Osteoblast (primary cell): ENCODE measurements around the gene YWHAE. TPM values are rescaled to one million over a fixed set of nuclear protein-coding genes. Genes with fewer than 3 reads are reported as not detected.
"Not testable (repeated sequence)": the region's sequence is repeated elsewhere in the genome, so short reads cannot be mapped to it uniquely, and the experiment has no call there.

Source experiments
- DNase-seq: peaks from one replicate; pipeline ENCODE4 v3.0.0; 2011; ENCODE audit warnings: low spot score, mixed read lengths; ENCODE audit not compliant: insufficient read length; ENCODE audit errors: missing footprints
- H2AFZ ChIP-seq: 2 replicates; pipeline ENCODE4 v1.6.0; 2011; ENCODE audit warnings: mild to moderate bottlenecking, low read length
- H3K27ac ChIP-seq: 2 replicates; pipeline ENCODE4 v1.5.1; 2011; ENCODE audit warnings: mild to moderate bottlenecking, low read depth, low read length, moderate library complexity
- H3K27me3 ChIP-seq: 2 replicates; pipeline ENCODE4 v1.6.0; 2012; ENCODE audit warnings: mild to moderate bottlenecking, control low read depth, inconsistent platforms, low read length, moderate library complexity; ENCODE audit not compliant: insufficient read depth
- H3K36me3 ChIP-seq: 2 replicates; pipeline ENCODE4 v1.5.1; 2011; ENCODE audit warnings: mild to moderate bottlenecking, low read length, control low read depth, moderate library complexity; ENCODE audit not compliant: insufficient read depth
- H3K4me1 ChIP-seq: 2 replicates; pipeline ENCODE4 v1.5.1; 2011; ENCODE audit warnings: mild to moderate bottlenecking, low read length, control low read depth, moderate library complexity; ENCODE audit not compliant: insufficient read depth
- H3K4me2 ChIP-seq: 2 replicates; pipeline ENCODE4 v1.6.0; 2011; ENCODE audit warnings: mild to moderate bottlenecking, low read length; ENCODE audit not compliant: insufficient read depth
- H3K4me3 ChIP-seq: fragments of 200-600 bp; sonication (generic); 3 replicates; pipeline ENCODE4 v1.5.1; 2012; ENCODE audit warnings: mild to moderate bottlenecking, low read length, inconsistent platforms; ENCODE audit not compliant: insufficient read depth
- H3K79me2 ChIP-seq: 2 replicates; pipeline ENCODE4 v1.6.0; 2012; ENCODE audit warnings: mild to moderate bottlenecking, low read length, control low read depth, inconsistent platforms; ENCODE audit not compliant: insufficient read depth
- H3K9me3 ChIP-seq: 2 replicates; pipeline ENCODE4 v1.5.1; 2011; ENCODE audit warnings: low read depth, low read length, control low read depth
- H4K20me1 ChIP-seq: 2 replicates; pipeline ENCODE4 v1.6.0; 2012; ENCODE audit warnings: mild to moderate bottlenecking, low read length, control low read depth; ENCODE audit not compliant: insufficient read depth
- CTCF ChIP-seq: IDR thresholded peaks from 2 replicates; pipeline ENCODE4 v1.5.1; 2011; ENCODE audit warnings: mild to moderate bottlenecking, low read depth, low read length, moderate library complexity; ENCODE audit errors: extremely low read depth
- total RNA-seq: library from RNA; depleted of rRNA; stranded (reverse); fragments of >200 nt; gene quantifications from 2 replicates; pipeline ENCODE4 v1.2.3, GENCODE V29; 2012

Gene YWHAE
- total RNA-seq, 1 donor: 433 TPM

GRCh38 chr17:1421470-1421869 lies 21.4 kb upstream of the YWHAE start:
- H4K20me1 ChIP-seq: peaks cover 65% of the 10 kb centered on the region
- H2AFZ ChIP-seq: no peak overlapping the region
- no peak for DNase-seq
- H3K9me3 ChIP-seq: no peaks in the 10 kb centered on the region
- no peak overlapping the region for H3K27ac ChIP-seq
- H3K27me3 ChIP-seq: no peaks in the 10 kb centered on the region
- no peak overlapping the region for H3K4me3 ChIP-seq
- peaks cover 18% of the 10 kb centered on the region for H3K4me1 ChIP-seq
- H3K79me2 ChIP-seq: peaks cover 56% of the 10 kb centered on the region
- no peak for TF ChIP-seq CTCF
- H3K4me2 ChIP-seq: no peak overlapping the region
- H3K36me3 ChIP-seq: peaks cover 40% of the 10 kb centered on the region

DNA sequence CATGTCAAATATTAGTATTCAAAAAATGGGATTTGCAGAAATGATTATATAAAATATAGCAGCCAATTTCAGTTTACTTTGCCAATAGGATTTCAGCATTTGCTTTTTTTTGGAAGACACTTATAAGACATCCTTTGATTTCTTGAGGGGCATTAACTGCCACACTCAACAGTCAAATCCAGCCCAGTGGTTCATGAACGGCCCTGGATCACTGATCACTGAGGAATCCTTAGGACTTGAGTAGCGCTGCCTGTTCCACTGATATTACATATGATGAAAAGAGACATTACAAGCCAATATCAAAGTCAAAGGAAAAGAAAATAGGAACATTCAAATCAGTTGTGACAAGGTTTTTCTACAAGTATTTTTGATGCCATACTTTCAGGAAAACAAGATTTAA lies 21.0 kb upstream of the YWHAE start:
- H3K79me2 ChIP-seq: peaks cover 51% of the 10 kb centered on the region
- no peak overlapping the region for H3K4me3 ChIP-seq

DNA sequence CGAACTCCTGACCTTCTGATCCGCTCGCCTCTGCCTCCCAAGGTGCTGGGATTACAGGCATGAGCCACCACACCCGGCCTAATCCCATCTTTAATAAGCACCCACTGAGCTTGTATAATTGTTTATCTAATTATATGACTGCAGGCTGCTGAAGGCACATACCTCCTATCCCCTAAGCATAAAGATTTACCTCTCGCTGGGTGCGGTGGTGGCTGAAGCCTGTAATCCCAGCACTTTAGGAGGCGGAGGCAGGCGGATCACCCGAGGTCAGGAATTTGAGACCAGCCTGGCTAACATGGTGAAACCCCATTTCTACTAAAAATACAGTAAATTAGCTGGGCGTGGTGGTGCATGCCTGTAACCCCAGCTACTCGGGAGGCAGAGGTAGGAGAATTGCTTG lies 20.1 kb upstream of the YWHAE start:
- Histone ChIP-seq H3K27ac (no peak overlapping the region), H3K79me2 (peaks cover 43% of the 10 kb centered on the region), H3K27me3 (no peaks in the 10 kb centered on the region), H3K4me3 (no peak overlapping the region), H3K9me3 (no peaks in the 10 kb centered on the region), H4K20me1 (peaks cover 53% of the 10 kb centered on the region), H2AFZ (no peak overlapping the region), H3K36me3 (peaks cover 35% of the 10 kb centered on the region), H3K4me1 (peaks cover 18% of the 10 kb centered on the region), H3K4me2 (no peak overlapping the region)
- no peak for DNase-seq
- TF ChIP-seq CTCF: no peak

More for the DNA sequence above, 21.0 kb upstream of the YWHAE start:
- Histone ChIP-seq H3K9me3 (no peaks in the 10 kb centered on the region), H4K20me1 (peaks cover 61% of the 10 kb centered on the region), H3K4me2 (no peak overlapping the region), H2AFZ (no peak overlapping the region), H3K4me1 (peaks cover 18% of the 10 kb centered on the region), H3K27ac (no peak overlapping the region), H3K36me3 (peaks cover 36% of the 10 kb centered on the region), H3K27me3 (no peaks in the 10 kb centered on the region)
- TF ChIP-seq CTCF: no peak
- no peak for DNase-seq

DNA sequence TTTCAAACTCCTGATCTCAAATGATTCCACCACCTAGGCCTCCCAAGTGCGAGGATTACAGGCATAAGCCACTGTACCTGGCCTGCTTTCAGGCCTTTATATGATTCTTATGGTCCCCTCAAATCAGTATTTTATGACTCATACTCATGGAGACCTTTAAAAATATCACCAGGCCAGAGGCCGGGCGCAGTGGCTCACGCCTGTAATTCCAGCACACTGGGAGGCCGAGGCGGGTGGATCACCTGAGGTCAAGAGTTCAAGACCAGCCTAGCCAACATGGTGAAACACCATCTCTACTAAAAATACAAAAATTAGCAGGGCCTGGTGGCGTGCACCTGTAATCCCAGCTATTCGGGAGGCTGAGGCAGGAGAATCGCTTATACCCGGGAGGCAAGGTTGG lies 18.5 kb upstream of the YWHAE start:
- H3K9me3 ChIP-seq, H3K4me2 ChIP-seq, H3K27me3 ChIP-seq, DNase-seq, H3K27ac ChIP-seq, H2AFZ ChIP-seq, H3K4me3 ChIP-seq: not testable (repeated sequence)
- H3K79me2 ChIP-seq: peaks cover 29% of the 10 kb centered on the region
- H3K36me3 ChIP-seq: peaks cover 32% of the 10 kb centered on the region
- peaks cover 49% of the 10 kb centered on the region for H4K20me1 ChIP-seq
- H3K4me1 ChIP-seq: peaks cover 14% of the 10 kb centered on the region
